ENCODE data around the gene PRPH.
"Not testable (repeated sequence)": the region's sequence is repeated elsewhere in the genome, so short reads cannot be mapped to it uniquely, and the experiment has no call there.

PRPH gene

DNA sequence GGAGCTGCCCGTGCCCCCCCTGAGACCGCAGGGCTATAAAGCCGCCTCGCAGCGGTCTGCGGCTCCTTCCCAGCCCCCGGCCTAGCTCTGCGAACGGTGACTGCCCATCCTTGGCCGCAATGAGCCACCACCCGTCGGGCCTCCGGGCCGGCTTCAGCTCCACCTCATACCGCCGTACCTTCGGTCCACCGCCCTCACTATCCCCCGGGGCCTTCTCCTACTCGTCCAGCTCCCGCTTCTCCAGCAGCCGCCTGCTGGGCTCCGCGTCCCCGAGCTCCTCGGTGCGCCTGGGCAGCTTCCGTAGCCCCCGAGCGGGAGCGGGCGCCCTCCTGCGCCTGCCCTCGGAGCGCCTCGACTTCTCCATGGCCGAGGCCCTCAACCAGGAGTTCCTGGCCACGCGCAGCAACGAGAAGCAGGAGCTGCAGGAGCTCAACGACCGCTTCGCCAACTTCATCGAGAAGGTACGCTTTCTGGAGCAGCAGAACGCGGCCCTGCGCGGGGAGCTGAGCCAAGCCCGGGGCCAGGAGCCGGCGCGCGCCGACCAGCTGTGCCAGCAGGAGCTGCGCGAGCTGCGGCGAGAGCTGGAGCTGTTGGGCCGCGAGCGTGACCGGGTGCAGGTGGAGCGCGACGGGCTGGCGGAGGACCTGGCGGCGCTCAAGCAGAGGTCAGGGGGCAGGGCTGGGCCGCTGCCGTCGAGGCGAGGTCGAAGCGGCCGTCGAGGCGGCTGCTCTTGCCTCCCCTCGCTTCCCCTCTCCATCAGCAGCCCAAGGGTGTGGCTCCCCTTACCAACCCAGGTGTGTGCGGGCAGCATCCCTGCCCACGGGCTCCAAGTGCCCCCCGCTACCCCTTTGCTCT lies at the start of gene PRPH:
Gene PRPH (plus strand): TSS at position 66 of the 855 bp plus-strand sequence. CDS start 54 bp downstream, at position 120.
- DNase-seq (ENCODE audit: low spot score), result no peak

DNA sequence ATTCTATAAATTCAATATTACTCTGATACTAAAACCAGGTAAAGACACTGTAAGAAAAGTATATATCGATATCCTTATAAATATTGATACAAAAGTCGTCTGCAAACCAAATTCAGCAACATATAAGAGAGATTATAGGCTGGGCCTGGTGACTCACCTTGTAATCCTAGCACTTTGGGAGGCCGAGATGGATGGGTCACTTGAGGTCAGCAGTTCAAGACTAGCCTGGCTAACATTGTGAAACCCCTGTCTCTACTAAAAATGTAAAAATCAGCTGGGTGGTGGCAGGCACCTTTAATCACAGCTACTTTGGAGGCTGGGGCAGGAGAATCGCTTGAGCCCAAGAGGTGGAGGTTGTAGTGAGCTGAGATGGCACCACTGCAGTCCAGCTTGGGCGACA lies 43.6 kb upstream of the PRPH start:
- no peak for DNase-seq (ENCODE audit: low spot score)

DNA sequence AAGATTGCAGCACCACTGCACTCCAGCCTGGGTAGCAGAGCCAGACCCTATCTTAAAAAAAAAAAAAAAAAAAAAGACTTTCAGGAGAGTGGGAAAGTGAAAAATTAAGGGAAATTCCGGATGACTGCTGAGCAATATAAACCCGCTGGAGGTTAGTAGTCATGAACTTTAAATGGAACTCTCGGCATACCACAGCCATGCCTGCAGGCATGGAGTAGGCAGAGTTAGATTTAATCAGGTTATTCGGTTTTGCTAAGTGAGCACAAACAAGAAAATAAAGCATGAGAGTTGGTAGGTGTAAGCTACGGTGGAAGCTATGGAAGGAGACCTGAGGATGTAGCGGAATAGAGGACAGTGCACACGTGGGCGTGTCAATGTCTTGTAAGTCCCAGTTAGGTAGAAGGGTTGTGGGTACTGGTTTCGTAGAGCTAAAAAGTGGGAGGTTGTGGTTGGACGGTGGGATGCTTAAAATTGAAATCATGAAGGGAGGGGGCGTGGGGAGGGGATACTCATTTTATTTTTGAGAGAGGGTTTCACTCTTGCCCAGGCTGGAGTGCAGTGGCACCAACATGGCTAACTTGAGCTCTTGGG lies 41.8 kb upstream of the PRPH start:
- no peak for DNase-seq (ENCODE audit: low spot score)

DNA sequence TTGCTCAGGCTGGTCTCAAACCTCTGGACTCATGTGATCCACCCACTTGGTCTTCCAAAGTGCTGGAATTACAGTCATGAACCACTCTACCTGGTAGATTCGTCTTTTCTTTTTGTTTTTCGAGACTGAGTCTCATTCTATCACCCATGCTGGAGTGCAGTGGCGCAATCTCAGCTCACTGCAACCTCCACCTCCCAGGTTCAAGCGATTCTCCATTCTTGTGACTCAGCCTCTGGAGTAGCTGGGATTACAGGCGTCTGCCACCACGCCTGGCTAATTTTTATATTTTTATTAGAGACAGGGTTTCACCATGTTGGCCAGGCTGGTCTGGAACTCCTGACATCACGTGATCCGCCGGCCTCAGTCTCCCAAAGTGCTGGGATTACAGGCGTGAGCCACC lies 39.5 kb upstream of the PRPH start:
- DNase-seq (ENCODE audit: low spot score), result not testable (repeated sequence)

DNA sequence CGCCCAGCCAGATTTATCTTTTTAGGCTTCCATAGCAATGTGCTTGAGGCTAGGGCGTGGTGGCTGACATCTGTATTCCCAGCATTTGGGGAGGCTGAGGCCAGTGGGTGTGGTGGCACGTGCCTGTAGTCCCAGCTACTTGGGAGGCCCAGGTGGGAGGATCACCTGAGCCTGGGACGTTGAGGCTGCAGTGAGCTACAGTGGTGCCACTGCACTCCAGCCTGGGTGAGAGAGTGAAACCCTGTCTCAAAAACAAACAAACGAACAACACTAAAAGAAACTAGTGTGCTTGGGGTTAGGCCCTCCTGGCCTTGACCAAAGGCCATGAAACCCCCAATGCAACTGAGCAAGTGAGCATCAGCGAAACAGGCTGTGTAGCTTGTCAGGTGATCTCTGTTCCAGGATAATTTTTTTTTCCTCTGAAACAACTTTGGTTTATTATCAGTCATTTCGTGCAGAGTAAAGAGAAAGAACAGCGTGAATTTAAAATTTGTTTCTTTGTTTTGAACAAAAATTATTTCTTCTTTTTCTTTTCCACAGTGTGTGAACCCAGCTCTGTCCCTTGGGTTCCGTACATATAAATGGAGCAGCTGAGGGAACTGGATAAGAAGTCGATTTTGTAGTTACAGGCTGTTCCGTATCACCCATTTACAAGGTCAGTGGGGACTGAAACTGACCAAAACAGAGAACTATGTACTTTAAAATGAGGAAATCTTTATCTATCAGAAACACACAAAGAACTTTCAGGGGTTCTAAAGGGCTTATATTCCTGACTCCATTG lies 38.9 kb upstream of the PRPH start:
- no peak for DNase-seq (ENCODE audit: low spot score)

DNA sequence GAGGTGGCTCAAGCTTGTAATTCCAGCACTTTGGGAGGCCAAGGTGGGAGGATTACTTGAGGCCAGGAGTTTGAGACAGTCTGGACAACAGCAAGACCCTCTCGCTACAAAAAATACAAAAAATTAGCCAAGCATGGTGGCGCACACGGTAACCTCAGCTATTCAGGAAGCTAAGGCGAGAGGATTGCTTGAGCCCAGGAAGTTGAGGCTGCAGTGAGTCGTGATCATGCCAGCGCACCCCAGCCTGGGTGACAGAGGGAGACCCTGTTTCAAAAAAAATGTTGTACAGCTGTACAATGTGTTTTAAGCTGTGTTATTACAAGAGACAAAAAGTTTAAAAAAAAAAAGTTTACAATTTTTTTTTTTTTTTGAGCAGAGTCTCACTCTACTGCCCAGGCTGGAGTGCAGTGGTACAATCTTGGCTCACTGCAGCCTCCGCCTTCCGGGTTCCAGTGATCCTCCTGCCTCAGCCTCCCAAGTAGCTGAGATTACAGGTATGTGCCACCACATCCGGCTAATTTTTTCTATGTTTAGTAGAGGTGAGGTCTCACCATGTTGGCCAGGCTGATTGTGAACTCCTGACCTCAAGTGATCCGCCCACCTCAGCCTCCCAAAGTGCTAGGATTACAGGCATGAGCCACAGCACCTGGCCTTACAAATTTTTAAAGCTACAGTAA lies 37.3 kb upstream of the PRPH start:
- not testable (repeated sequence) for DNase-seq (ENCODE audit: low spot score)

DNA sequence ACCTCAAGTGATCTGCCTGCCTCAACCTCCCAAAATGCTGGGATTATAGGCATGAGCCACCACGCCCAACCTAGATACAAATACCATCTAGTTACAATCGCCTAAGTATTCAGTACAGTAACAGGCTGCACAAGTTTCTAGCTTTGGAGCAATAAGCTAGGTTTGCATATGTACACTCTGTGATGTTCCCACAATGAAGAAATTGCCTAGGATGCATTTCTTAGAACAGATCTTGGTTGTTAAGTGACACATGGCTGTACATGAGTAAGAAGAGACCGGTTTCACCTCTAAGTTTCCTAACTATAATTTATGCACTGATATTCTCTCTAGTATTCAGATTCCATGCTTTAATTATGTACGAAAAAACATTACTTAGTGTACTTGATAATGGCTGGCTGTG lies 35.5 kb upstream of the PRPH start:
- DNase-seq (ENCODE audit: low spot score), result no peak

DNA sequence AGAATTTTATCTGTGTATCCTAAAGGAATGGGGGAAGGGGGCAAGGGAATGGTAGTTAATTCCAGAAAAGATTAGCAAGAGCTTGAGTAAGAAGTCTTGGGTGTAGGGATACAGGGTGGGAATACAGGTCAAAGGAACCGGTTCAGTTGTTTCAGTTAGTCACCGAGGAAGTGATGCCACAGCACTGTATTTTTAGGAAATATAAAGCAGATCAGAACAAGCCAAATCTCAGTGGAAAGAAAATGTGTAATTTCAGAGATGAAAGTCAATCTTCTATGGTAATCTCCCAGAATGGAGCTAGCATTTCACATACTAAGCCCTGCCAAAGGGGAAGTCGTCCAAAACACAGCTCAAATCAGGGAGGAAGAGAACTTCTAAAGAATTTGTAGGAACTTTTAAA lies 34.8 kb upstream of the PRPH start:
- DNase-seq (ENCODE audit: low spot score), result no peak

DNA sequence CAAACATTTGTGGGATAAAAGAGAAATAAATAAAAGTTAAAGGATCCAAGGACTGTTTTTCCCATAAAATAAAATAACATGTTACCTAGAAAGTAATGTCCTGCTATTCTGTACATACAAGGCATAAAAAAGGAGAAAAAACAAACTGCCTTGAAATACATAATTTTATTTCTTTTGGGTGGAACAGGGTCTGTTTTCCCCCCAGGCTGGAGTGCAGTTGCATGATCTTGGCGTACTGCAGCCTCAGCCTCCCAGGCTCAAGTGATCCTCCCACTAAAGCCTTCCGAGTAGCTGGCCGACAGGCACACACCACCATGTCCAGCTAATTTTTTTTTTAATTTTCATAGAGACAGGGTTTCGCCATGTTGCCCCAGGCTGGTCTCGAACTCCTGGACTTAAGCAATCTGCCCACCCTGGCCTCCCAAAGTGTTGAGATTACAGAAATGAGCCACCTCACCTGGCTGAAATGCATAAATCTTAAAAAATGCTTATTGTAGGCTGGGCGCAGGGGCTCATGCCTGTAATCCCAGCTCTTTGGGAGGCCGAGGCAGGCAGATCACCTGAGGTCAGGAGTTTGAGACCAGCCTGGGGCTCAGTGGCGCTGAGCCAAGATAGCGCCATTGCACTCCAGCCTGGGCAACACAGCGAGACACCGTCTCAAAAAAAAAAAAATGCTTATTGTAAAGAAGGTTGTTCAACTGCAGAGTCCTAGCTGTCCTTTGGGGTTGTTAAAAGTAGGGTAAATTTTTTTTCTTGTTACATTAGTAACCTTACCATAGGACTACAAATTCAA lies 34.2 kb upstream of the PRPH start:
- DNase-seq (ENCODE audit: low spot score), result no peak

DNA sequence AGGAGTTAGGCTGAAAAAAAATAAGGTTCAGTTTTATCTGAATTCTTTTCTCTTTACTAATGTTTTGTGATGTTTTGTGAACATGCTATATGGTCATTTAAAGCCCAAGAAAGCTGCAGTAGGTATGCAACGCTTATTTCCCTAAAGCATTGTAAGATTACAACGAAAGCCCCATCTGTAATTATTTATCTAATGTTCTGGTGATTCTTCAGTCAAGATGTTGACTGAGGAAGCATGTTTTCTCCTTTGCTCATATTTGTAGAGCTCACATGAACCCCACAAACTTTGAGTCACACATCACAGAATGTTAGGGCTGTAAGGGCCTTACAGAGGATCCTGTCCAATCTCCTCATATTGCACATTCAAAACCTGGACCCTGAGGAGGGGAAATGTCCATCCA lies 33.2 kb upstream of the PRPH start:
- DNase-seq (ENCODE audit: low spot score), result no peak

DNA sequence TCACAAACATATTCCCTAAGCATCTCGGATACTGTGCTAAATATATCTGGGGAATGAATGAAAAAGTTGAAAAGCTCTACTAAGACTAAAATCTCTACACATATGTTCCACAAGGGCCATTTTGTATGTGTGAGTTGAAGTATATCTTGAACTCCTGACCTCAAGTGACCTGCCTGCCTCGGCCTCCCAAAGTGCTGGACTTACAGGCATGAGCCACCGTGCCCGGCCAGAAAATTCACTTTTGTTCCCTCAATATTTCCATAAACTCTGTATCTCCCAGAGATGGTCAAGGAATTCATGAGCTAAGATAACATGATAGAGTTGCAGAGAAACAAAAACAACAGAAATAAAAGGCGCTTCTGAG lies 31.6 kb upstream of the PRPH start:
- no peak for DNase-seq (ENCODE audit: low spot score)

DNA sequence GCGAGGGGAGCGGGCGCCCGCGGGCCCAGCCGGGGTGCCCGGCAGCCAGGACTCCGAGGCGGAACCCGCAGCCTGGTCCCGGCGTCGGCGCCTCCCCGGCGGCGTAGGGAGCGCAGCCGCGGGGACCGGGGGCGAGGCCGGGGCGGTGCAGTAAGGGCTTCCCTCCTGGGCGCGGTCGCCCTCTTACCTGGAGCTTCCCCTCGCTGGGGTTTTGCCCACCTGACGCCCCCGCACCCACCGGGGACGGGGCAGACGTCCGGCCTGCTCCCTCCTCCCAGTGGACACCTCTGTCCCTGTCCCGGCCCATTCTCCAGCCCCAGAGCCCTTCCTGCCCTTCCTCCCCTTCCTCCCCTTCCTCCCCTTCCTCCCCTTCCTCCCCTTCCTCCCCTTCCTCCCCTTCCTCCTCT lies 30.5 kb upstream of the PRPH start:
- DNase-seq (ENCODE audit: low spot score), result no peak

DNA sequence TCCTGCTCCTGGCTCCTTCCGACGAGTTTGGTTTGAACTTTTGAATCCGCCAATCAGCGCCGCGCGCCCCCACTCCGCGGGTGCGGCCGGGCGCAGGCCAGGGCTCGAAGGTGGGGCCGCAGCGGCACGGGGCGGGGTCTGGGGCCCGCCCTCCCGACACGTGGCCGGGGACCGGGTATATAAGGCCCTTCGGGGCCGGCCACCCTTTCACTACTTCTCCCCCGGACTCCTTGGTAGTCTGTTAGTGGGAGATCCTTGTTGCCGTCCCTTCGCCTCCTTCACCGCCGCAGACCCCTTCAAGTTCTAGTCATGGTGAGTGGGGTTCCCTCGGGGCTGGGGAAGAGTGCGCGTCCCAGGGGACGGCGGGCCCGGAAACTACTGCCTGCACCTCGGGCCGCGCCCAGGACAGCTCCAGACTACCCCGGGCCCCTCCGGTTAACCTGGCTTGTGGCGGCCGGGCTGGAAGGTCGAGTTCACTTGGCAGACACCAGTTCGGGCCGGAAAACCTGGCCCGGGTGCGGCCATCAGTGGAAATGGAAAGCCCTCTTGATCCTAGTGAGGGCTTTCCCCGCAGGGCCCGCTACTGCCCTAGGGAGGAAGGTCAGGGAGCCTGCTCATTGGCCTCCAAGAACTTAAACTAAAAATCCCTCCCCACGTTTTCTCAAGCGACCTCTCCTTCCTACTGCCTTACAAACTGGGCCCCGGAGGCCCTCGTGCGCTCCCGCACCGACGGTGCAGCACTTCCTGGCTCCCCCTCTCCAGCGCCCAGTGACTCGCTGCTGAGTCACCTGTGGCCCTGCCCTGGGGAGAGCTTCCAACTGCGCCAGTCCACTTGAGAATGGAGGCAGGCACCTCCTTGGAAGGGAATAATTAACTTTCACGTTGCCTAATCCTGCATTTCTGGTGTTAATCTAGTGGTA lies 29.8 kb upstream of the PRPH start, which contains the start of gene TUBA1C:
Gene TUBA1C (plus strand): TSS at position 210 of the 920 bp plus-strand sequence. CDS start 100 bp downstream, at position 310.
- peak; percentile 94 for DNase-seq (ENCODE audit: low spot score)

DNA sequence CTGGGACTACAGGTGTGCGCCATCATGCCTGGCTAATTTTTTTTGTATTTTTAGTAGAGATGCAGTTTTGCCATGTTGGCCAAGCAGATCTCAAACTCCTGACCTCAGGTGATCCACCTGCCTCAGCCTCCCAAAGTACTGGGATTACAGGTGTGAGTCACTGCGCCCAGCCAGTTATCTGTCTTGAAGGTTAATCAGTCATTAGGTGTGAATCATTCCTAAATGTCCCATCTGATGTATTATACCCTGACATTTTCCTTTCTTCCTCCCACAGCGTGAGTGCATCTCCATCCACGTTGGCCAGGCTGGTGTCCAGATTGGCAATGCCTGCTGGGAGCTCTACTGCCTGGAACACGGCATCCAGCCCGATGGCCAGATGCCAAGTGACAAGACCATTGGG lies 25.8 kb upstream of the PRPH start:
- DNase-seq (ENCODE audit: low spot score), result not testable (repeated sequence)

DNA sequence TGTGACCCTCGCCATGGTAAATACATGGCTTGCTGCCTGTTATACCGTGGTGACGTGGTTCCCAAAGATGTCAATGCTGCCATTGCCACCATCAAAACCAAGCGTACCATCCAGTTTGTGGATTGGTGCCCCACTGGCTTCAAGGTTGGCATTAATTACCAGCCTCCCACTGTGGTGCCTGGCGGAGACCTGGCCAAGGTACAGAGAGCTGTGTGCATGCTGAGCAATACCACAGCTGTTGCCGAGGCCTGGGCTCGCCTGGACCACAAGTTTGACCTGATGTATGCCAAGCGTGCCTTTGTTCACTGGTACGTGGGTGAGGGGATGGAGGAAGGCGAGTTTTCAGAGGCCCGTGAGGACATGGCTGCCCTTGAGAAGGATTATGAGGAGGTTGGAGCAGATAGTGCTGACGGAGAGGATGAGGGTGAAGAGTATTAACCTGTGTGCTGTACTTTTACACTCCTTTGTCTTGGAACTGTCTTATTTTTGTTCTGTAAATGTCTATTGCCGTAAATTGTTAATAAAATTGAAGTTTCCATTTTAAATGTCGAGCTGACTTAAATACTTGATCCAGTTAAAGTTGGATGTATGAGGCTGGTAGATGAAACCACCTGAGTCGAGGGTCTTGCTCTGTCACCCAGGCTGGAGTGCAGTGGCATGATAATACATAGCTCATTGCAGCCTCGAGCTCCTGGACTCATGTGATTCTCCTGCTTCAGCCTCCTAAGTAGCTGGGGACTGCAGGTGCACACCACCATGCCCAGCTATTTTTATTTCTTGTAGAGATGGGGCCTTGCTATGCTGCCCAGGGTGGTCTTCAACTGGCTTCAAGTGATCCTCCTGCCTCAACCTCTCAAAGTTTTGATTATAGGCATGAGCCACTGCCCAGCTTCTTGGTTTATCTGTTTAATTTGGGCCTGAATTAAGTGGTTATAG lies 21.9 kb upstream of the PRPH start:
- DNase-seq (ENCODE audit: low spot score), result no peak

DNA sequence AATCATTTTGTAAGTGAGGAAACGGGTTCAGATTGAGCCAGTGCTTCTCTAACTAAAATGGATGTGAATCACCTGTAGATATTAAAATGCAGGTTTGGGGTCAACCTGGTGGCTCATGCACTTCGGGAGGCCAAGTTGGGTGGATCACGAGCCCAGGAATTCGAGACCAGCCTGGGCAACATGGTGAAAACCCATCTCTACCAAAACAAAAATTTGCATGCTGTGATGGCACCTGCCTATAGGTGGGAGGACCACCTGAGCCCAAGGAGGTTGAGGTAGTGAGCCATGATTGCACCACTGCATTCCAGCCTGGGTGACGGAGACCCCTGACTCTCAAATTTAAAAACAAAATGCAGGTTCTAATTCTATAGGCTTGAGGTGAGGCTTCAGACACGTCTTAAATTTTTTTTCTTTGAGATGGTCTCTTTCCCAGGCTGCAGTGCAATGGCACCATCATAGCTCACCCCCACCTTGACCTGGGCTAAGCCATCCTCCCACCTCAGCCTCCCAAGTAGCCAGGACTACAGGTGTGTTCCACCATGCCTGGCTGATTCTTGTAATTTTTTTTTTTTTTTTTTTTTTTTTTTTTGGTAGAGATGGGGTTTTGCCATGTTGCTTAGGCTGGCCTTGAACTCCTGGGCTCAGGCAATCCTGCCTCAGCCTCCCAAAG lies 21.1 kb upstream of the PRPH start:
- DNase-seq (ENCODE audit: low spot score), result no peak

DNA sequence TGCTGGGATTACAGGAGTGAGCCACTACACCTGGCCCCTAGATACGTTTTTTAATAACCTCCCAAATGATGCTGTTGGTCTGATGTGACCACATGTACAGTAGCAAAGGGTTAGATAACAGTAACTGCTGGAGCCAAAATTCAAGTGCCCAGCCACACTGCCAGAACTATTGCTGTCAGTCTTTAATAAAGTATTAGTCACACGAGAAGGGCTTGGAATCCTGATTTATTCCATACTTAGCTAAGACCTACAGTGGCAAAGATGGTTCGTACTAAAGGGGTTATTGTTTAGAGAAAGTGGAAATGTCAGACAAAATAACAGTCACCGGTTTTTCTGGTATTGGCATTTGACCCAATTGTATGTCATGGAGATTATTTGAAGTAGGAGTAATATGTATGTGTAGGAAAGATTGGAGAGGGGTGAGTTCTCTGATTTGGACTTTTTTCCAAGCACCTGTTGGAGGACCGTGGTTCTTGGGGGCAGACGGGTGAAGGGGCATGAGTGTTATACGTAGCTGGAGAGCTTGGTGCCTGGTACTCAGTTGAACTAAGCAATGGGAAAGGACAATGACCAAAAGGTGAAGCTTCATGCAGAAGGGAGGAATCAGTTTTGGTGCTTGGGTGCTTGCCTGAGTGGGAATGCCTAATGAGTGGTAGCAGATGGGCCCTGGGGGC lies 20.4 kb upstream of the PRPH start:
- no peak for DNase-seq (ENCODE audit: low spot score)
